ENCODE measurements around the gene PNKD.

Gene PNKD

GRCh38 chr2:218273908-218274249, 3.6 kb downstream of the PNKD start:
- DNase-seq, result no peak

- no peak for DNase-seq
These were observed 4.3 kb downstream of the PNKD start for GRCh38 chr2:218274586-218274985.

- no peak for DNase-seq
These were observed 5.2 kb downstream of the PNKD start for GRCh38 chr2:218275371-218276072.

GRCh38 chr2:218276986-218277755, 6.9 kb downstream of the PNKD start:
- no peak for DNase-seq

- no peak for DNase-seq
These were observed 7.6 kb downstream of the PNKD start for GRCh38 chr2:218277921-218278320.

- DNase-seq, result no peak
These were observed 8.4 kb downstream of the PNKD start for GRCh38 chr2:218278531-218279360.

GRCh38 chr2:218280260-218280870, 10.0 kb downstream of the PNKD start:
- DNase-seq, result no peak

GRCh38 chr2:218281449-218281848, 11.1 kb downstream of the PNKD start:
- no peak for DNase-seq

GRCh38 chr2:218282173-218282991, 12.1 kb downstream of the PNKD start:
- DNase-seq, result no peak

GRCh38 chr2:218284106-218284811, 13.9 kb downstream of the PNKD start:
- DNase-seq, result peak; percentile 57

GRCh38 chr2:218285604-218286003, 15.3 kb downstream of the PNKD start:
- no peak for DNase-seq

- DNase-seq, result peak; percentile 94
These were observed 16.5 kb downstream of the PNKD start for GRCh38 chr2:218286570-218287459.

GRCh38 chr2:218289639-218290315, 19.5 kb downstream of the PNKD start:
- no peak for DNase-seq

GRCh38 chr2:218290316-218291261, 20.3 kb downstream of the PNKD start:
- DNase-seq, result no peak

- DNase-seq, result peak; percentile 4
These were observed 21.2 kb downstream of the PNKD start for GRCh38 chr2:218291318-218292047.

GRCh38 chr2:218292048-218293014, 22.0 kb downstream of the PNKD start, which contains the start of gene TMBIM1:
Gene TMBIM1 (minus strand): TSS chr2:218292503. CDS start chr2:218282141, 10,362 bp downstream.
- peak; percentile 33 for DNase-seq
